HG03280 (cell line): ENCODE results near the gene TEX38.
"Not testable (repeated sequence)": the region's sequence is repeated elsewhere in the genome, so short reads cannot be mapped to it uniquely, and the experiment has no call there.

Experiments used
- ATAC-seq: cut with Tn5 transposase; IDR thresholded peaks from one replicate; pipeline ENCODE4 v1.9.1; 2021; ENCODE audit warnings: mild to moderate bottlenecking, moderate library complexity; ENCODE audit not compliant: unreplicated experiment

Gene TEX38

DNA sequence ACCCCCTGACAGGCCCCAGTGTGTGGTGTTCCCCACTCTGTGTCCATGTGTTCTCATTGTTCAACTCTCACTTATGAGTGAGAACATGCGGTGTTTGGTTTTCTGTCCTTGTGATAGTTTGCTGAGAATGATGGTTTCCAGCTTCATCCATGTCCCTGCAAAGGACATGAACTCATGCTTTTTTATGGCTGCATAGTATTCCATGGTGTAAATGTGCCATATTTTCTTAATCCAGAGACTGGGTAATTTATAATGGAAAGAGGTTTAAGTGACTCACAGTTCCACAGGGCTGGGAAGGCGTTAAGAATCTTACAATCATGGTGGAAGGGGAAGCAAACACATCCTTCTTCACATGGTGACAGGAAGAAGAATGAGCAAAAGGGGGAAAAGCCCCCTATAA, 17.0 kb upstream of the TEX38 start:
- ATAC-seq = not testable (repeated sequence)

DNA sequence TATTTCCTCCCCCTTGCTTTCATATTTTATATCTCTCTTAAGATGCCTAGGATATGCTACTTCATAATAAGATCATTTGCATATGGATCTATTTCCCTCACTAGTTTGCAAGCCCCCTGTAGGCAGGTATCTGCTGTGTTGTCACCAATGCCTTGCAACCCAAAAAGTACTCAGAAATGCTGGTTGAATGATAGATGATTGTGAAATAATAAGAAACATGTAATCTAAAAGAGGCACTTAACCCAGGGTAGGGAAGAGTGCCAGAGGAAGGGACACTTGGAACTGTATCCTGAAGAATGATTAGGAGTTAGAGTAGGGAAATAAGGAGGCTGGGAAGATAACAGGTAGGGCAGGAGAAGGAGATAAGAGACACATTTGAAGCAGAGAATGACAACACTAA, 15.8 kb upstream of the TEX38 start:
- ATAC-seq = no peak

- no peak for ATAC-seq
Observed at GRCh38 chr1:46656643-46657042, 15.0 kb upstream of the TEX38 start.

DNA sequence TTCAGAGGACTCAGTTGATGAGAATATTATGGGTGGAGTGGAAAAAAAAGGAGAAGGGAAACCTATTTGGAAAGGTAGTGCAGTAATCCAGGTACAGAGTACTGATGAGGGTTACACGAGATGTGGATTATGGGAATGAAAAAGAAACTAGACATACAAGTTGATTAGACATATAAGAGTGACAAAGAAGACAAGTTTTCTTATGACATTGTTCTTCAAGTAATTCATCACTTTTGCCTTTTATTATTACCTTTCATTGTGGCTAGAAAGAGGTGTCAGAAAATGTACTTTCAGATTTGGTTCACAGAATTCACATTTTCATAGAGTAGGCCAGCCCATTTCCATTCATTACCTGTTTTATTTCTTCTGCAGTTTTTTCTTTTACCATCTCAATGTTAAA, 13.9 kb upstream of the TEX38 start:
- ATAC-seq = no peak

DNA sequence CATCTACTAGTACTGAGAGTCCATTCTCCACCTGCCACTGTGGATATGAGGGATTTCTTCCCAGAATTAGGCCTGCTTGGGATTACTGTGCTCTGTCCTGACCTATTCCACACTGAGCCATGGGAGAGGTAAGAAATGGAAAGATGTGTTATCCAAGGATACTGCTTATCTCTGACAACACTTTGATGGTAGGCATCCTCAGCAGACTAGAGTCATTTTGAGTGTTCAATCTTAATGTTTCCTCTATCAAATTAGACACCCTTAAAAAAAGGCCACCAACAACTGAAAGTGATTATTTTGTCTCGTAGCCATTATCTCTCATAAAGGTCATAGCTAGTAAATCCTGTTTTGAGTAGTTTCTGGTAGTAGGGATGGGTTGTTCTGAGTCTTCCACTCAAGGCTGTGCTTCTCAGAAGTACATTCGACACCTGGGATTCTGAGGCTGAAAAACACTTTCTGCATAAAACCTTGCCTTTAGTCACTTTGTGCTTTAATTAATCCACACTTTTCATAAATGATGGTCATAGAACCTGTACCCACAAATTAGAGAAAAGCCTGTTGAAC, 12.3 kb upstream of the TEX38 start:
- ATAC-seq = peak; percentile 24

GRCh38 chr1:46660116-46660515, 11.5 kb upstream of the TEX38 start:
- ATAC-seq = peak; percentile 94

DNA sequence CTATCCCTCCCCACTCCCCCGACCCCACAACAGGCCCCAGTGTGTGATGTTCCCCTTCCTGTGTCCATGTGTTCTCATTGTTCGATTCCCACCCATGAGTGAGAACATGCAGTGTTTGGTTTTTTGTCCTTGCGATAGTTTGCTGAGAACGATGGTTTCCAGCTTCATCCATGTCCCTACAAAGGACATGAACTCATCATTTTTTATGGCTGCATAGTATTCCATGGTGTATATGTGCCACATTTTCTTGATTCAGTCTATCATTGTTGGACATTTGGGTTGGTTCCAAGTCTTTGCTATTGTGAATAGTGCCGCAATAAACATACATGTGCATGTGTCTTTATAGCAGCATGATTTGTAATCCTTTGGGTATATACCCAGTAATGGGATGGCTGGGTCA, 8.7 kb upstream of the TEX38 start:
- not testable (repeated sequence) for ATAC-seq

DNA sequence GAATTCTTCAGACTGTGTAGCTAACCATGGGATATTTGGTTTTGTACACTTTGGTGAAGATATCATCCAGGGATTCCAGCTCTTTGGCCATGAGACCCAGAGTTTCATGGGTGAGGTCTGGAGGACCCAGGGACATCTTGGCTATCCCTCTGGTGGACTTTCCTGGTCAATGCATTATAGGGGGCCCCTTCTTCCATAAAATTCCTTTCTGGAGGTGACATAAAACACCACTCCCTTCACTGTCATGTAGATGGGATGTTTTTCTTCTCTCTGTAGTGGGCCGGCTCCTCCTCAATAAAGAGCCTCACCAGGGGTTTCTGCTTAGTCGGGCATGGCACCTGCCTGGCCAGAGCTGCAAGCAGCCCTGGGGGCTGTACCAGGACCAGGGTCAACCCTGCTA, 5.7 kb upstream of the TEX38 start:
- no peak for ATAC-seq

GRCh38 chr1:46667782-46668760, 3.6 kb upstream of the TEX38 start, which contains the start of gene ATPAF1:
TSS of gene ATPAF1 (minus strand) at chr1:46668364. CDS start at chr1:46668322, 42 bp downstream.
- peak; percentile 74 for ATAC-seq

- ATAC-seq = no peak
Observed at GRCh38 chr1:46670134-46670533, 1.5 kb upstream of the TEX38 start.

DNA sequence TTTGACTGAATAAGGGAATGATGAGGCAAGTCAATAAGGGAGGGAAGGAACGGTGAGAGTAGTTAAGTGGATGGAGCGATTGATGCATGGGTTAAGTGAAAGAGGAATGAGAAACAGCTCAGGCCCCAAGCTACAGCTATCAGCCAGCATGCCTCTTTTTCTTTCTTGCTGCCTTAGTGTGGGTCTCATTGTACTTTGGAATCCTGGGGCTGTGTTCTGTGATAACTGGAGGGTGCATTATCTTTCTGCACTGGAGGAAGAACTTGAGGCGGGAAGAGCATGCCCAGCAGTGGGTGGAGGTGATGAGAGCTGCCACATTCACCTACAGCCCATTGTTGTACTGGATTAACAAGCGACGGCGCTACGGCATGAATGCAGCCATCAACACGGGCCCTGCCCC, 1.0 kb downstream of the TEX38 start:
- ATAC-seq = no peak

DNA sequence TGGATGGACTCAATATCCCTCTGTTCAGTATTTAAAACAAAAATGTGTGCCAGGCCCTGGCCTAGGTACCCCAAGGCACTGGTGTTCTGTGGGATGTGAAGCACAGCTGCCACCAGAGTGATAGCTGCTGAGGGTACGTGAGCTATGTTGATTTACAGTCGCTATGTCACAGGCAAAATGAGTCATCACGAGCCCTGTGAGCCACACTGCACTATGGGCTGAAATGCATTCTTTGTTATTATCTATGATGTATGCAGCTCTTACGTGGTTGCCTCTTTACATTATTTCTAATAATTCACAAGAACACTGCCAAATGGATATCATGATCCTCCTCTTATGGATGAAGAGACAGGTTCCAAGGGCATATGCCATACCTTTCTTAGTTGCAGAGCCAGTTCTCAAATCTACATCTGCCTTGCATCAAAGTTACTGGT, 2.1 kb downstream of the TEX38 start:
- ATAC-seq = no peak

DNA sequence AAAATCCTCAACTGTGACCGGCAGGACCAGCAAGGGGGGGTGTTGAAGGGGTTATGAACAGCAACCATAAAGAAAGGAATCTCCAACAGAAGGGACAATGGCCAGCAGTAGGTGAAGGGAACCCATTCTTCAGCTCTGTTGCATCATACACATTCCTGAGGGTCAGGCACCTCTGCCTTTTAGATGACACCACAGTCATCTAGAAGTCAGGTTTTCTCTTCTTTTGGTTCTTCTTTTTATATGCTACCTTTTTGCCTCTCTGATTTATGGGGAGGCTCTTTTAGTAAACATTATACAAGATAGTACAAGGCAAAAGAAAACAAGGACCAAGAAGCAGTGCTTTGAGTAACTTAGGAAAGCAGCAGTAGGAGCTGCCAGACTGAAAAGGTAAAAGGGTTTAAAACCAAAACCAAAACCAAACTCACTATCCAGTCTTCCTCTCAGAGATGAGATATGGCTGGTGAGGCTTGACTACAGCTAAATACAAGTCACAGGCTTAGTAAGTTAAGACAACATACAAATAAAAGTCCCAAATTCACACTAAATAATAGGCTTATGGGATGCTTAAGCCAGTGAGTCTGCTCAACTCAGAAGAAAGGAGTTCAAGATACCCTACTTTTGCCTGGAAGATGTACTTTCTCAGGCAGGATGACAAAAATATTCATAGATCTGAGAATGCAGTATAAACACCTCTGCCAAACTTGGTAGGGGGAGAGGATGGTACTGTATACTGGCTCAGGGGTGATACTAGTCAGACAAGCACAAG, 4.1 kb downstream of the TEX38 start:
- peak; percentile 67 for ATAC-seq

GRCh38 chr1:46676531-46676930, 4.9 kb downstream of the TEX38 start:
- ATAC-seq = no peak

- ATAC-seq = no peak
Observed at GRCh38 chr1:46677339-46677738, 5.7 kb downstream of the TEX38 start.

DNA sequence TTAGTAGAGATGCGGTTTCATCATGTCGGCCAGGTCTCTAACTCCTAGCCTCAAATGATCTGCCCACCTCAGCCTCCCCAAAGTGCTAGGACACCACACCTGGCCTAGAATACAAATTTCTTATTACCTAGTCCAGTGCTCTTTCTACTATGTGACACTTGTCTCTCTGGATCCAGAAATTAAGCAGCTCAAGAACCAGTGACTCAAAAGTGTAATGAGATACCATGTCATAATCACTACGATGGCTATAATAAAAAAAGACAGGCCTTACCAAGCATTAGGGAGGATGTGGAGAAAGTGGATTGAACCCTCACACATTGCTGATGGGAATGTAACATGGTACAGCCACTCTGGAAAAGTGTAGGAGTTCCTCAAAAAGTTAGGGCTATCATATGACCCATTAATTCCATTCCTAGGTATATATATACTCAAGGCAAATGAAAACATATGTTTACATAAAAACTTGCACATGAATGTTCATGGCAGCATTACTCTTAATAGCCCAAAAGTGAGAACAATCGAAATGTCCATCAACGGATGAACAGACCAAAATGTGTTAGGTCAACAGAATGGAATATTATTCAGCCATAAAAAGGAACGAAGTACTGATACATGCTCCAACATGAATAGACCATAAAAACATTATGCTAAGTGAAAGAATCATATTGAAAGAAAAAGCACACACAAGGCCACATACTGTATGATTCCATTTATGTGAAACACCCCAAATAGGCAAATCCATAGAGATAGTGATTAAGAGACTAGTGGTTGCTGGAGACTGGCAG, 8.3 kb downstream of the TEX38 start:
- no peak for ATAC-seq

GRCh38 chr1:46681333-46682034, 9.8 kb downstream of the TEX38 start:
- ATAC-seq = no peak

DNA sequence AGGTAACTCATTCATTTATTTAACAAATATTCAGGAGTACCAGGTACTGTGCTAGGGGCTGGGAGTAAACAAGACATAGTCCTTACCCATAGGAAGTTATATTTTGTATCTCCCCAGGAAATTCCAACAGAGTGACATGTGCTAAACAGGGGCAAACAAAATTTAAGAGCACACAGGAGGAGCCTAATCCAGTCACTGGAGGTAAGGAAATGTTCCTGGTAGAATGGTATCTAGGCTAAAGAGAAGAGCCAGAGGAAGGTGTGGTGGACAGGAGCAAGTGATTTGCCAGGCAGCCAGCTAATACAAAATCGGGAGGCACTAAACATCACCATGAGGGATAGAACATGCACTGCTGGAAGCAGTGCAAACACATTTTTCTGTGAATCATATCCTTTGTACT, 10.4 kb downstream of the TEX38 start:
- no peak for ATAC-seq

GRCh38 chr1:46684670-46685069, 13.0 kb downstream of the TEX38 start:
- ATAC-seq = no peak

- ATAC-seq = no peak
Observed at GRCh38 chr1:46686255-46686654, 14.6 kb downstream of the TEX38 start.
